HUDEP-2 (cell line): ENCODE measurements around the gene IZUMO4.

Source experiments
- DNase-seq, 76 experiments: peaks; one replicate each; lab custom pipeline; 2025; ENCODE audit not compliant: unreplicated experiment in 76 of 76; lab: John Stamatoyannopoulos, UW

The IZUMO4 gene

DNA sequence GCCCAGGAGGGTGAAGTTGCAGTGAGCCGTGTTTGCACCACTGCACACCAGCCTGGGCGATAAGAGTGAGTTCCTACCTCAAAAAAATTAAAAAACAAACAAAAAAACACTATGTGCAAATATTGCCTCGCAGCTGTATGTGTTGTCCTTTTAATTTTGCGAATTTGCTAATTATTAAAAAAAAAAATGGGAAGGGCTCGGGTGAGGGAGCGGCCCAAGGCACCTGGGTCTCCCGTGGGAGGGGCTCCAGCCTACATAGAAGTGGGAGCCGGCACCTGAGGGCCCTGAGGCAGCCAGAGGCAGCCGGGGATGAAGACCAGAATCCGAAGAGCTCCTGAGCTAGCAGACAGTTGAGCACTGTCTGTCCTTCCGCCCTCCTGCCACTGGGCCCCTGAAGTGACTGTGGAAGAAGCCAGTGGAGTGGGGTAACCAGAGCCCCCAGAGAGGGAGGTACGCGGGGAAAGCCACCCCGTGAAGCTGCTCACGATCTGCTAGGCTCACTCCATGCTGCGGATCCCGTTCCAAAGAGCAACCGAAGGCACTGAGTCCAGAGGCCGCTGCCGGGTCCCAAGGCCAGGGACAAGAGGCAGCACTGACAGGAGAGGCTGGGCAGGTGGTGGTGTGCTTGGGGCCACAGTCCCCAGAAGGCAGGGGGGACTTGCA, 6.5 kb downstream of the IZUMO4 start:
- no peak for DNase-seq

DNA sequence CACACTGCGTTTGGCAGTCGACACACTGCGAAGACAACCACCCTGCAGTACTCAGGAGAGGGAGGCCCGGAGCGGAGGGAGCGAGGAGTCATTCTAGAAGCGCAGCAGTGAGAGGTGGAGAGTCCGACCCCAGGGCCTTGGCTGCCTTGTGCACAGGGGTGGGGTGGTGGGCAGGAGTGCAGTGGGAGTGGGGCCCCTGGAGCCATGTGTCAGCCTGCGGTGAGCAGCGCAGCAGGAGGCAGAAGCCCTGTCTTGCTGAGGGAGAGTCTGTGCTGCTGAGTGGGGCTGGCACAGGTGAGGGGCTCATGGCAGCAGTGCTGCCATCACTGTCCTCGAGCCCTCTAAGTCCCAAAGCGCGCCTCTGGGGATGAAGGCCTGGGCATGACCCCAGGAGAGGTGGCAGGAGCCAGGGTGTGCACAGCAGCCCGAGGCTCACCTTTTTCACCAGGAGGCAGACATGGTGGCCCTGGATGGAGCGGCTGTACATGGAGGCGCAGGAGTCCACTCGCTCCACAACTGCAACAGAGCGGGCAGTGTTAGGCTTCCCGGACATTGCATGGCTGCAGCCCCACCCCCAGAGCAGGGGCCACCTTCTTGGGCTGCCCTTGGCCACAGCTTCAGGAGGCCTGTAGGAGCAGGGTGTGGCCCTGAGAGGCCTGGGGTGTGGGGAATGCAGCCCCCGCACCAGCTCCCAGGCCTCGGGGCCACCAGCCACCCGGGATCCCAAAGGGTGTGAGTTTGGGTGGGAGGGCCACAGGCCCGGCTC, 11.7 kb downstream of the IZUMO4 start:
- DNase-seq = no peak

DNA sequence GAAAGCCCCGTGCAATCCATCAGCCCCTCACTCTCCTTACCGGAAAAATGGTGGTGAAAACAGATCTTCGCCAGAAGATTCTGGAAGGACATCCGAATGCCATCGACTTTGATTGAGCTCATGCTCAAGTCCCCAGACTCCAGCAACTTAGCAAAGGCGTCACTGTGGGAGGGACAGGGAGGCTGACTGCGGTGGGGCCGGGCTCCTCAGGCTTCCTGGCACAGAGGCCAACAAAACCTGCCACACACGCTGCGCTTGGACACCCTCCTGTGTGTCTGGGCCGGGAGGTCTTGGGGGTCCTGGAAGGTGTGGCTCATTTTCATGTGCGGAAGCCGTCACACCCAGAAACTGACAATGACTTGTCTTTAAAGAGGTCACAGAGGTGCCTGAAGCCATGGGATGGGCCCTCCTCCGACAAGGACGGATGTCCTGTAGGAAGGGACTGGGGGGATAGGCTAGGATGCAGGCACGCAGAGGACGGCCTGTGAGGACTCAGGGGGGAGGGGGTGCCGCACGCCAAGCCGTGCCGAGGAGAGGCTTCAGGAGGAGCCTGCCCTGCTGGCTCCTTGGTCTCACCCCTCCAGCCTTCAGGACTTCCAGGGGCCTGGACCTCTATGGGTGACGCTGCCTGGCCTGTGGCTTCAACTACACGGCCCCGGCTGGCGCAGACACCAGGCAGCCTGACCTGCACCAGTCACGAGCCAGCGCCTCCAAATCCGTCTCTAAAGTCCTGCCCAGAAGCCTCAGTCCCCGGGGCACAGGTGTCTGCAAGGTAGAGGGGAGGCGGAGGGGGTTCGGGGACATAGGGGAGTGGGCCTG, 12.5 kb downstream of the IZUMO4 start:
- no peak for DNase-seq

DNA sequence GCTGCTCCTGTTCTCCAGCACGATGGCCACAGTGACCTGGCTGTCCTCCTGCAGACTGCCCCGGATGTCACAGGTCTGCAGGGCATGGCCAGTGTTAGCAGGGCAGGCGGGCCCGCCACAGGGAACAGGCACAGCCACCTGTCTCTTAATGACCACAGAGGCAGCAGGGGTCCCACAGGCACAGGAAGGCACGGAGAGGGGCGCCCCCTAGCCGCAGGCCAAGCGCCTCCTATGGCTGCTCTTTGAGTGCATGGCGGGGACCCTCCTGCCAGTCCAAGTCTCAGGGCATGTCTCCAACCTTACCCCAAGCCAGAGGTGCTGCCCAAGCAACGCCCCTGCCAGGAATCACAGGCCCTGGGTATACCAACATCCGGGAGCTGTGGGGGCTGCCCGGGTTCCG, 14.1 kb downstream of the IZUMO4 start:
- no peak for DNase-seq

DNA sequence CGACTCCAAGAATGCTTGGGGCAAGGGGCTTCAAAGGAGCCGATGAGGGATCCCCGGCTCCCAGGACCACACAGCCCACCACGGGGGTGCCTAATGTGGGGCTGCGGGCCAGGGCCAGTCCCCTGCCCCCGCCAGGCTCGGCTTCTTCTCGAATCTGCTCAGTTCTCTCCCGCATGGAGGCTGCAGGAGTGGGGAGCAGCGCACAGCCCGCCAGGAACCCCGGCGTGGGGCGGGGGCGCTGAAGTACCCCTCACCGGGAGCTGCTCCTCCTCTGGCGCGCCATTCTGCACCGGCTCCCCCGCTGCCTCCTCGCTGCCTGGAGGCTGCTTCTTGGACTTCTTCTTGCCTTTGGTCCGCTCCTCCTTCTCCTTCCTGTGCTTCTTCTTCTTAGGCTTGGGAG, 14.7 kb downstream of the IZUMO4 start:
- no peak for DNase-seq

DNA sequence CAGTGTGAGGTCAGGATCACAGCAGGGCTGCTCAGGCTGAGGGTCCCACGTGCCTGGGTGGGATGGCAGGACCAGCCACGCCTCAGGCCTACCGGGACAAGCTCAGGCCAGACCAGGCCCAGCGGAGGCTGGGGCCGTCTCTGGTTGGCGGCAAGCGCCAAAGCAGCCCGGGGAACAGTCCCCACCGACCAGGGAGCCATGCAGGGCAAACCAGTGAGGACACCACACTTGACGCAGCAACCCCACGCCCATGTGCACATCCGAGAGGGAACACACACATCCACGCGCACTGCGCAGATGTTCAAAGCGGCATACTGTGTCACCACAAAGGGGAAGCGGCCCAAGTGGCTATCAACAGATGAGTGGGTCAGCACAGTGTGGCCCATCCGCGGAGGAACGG, 15.2 kb downstream of the IZUMO4 start:
- no peak for DNase-seq

DNA sequence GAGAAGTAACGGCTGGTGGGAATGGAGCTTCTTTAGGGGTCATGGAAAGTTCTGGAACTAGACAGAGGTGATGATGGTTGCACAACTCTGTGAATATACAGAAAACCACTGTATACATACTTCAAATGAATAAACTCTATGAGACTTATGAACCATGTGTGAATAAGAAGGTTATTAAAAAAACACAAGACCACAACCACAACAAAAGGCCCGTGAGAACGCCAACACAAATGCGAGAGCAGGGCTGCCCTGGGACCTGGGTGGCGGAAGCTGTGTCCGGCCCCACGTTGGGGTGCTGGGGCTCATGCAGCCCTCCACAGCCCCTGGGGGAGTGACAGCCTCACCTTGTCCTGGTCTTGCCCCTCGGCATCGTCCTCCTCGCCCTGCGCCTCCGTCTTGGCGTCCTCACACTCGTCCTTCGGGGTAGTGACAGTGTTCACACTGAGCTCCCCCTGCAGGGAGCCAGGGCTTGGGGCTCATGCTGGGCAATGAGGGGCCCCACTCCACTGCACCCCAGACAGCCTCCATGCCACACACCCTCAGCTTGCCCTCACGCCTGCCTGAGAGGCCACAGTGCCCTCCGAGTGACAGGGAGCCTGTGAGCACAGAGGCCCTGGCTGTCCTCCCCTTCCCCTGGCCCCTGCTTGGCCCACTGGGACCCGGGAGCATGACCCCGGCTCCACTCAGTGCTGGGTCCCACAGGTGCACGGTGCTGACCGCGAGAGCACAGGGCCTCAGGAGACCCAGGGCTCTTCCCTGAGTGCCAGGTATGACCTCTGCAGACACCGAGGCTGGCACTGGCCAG, 16.0 kb downstream of the IZUMO4 start:
- DNase-seq = no peak

DNA sequence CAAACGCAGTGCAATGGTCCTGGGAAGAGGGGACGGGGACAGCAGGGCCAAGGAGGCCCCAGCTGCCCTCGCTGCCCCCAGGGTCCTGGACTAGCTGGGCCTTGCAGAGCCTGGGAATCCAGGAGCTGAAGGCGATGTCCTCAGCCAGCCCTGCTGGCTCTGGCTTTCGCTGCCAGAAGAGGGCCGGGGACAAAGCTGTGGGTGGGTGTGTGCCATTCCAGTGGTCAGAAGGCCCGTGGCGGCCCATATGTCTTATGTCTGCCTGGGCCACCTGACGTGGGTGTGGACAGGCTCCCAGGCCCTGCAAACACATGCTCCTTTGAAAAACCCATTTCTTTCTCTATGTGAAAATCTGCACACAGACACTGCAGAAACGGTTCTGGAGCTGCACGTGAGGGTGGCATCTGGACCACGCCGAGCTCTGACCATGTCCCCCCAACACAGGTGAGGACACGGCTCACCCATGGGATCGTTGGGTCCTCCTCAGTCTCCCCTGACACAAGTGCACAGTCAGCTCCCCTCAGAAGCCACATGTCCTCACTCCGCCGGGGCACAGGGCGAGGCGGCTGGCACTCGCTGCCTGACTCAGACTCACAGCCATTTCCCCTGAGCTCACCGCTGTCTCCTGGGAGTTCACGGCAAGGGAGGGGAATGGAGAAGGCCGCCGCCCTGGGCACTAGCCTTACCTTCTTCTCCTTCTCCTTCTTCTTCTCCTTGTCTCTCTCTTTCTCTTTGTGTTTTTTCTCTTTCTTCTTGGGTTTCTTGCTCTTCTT, 16.9 kb downstream of the IZUMO4 start:
- DNase-seq = no peak

DNA sequence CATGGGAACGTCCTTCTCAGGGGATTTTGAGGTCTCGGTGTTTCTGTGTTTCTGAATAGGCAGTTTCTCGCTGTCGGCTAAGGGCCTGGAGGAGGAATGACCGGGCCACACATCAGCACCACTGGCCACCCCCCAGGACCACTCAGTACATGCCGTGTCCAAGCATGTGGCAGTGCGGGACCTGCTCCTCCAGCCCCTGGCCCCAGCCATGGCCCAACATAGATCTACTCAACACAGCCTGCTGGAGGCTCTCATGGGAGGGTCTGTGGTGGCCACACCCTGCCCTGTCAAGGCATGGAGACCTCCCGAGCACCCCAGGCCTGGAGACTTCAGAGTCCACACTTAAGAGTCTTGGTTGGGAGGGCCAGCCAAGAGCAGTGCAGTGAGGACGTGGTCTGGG, 17.5 kb downstream of the IZUMO4 start:
- no peak for DNase-seq

DNA sequence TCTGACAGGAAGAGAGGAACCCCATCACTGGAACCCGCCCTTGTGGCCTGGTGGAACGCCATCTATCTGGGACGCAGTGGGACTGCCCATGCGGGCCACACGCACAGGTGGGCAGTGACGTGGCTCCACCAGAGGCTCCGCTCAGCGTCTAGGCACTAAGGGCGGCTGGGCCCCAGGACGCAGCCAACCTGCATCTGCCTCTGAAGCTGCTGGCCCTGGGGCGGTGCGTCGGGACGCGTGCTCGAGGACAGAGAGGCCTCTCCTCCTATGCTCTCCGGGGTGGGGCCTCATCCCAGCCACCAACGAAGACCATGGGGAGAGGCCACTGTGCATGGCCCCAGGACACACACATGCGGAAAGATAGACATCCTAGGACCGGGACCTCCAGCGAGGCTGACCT, 18.1 kb downstream of the IZUMO4 start:
- DNase-seq = no peak

DNA sequence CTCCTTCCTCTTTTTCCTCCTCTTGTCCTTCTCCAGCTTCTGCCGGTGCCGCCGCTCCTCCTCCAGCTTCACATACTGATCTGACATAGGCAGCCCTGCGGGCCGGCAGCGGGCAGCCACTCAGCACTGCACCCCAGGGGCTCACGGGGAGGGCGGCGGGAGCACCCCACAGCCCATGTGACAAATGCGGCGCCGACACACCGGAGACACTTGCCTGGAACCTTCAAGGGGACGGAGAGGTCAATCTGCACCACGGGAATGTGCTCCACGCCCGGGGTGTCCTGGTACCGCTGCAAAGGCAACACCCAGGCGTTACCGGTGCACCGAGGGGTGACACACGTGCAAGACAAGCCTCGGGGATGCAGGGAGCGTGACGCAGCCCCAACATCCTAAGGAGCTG, 18.6 kb downstream of the IZUMO4 start:
- DNase-seq = no peak

DNA sequence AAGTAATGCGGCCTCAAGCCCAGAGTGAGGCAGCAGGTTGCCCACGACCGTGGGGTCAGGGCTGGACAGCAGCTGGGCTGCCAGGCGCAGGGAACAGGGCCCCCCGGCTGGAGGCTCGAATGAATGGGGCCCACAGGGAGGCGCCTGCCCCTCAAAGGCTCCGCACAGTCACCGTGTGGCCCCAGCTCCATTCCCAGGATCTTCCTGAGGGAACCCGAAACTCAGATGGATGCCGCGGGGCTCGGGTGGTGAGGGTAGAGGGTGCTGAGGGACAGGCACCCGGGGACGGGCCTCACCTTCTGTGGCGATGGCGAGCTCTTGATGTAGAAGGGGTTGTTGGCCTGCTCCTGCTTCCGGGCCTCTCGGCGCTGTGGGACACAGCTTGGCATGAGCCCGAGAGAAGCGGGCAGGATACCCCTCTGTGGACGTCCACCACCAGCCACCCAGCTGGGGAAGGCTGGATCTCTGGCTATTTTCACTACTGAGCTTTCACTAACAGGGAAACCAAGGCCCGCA, 19.3 kb downstream of the IZUMO4 start:
- DNase-seq = no peak

DNA sequence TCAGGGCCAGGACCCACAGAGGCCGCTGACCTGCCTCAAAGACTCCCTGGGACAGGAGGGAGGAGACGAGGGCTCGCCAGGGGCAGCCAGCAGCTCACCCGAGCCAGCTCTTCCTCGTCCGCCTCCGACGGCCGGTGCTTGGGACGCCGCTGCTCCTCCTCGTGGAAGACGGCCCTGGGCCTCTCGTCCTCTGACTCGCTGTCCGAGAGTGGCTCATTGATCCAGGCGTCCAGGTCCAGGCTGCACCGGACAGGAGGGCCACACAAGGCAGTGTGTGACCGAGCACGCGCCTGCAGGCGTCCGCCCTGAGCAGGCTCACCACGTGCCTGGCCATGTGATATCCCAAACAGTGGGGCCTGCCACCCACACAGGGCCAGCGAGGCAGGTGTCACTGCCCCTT, 19.8 kb downstream of the IZUMO4 start:
- DNase-seq = no peak

DNA sequence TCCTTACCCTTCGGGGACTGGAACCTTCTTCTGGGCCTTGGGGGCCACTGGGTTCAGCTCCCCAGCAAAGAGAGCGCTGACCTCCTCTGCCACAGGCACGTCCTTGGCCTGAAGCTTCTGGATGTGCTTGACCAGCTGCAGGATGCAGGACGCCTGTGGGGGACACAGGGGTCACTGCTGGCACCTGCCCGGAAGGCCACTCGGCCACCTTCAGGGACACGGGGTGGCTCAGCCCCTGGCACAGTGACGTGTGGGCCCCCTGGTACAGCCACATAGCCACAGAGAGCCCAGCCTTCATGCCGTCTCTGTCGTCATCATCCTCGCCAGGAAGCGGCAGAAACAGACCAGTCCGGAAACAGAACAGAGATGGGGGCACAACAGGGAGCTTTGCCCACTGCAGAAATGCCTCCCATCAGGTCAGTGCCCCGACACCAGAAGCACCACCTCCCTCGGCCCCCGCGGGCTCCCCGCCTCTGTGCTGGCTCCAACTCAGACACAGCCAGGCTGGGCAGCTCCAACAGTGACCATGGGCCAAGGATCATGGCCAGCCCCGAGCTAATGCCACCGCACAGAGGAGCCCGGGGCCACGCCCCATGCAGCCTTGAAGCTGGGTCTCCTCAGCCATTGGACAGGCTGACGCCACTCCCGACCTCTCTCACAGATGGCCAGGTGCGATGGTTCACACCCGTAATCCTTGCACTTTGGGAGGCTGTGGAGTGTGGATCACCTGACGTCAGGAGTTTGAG, 20.7 kb downstream of the IZUMO4 start:
- DNase-seq = no peak

DNA sequence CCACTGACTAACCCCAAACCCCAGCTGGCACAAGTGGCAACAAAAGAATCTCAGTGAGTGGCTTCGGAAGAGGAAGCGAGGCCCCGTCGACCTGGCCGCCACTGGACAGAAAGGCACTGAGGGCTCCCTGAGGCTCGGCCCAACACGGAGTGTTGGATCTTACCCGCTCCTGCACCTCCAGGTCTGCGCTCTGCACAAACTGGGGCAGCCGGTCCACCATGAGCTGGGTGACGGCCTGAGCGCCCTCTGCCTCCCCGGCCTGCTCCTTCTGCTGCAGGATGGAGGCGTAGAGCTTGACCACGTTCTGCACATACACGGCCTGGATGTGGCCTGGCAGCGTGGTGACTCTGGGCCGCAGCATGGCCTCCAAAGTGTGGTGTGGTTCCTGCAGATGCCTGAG, 21.7 kb downstream of the IZUMO4 start:
- DNase-seq = no peak

DNA sequence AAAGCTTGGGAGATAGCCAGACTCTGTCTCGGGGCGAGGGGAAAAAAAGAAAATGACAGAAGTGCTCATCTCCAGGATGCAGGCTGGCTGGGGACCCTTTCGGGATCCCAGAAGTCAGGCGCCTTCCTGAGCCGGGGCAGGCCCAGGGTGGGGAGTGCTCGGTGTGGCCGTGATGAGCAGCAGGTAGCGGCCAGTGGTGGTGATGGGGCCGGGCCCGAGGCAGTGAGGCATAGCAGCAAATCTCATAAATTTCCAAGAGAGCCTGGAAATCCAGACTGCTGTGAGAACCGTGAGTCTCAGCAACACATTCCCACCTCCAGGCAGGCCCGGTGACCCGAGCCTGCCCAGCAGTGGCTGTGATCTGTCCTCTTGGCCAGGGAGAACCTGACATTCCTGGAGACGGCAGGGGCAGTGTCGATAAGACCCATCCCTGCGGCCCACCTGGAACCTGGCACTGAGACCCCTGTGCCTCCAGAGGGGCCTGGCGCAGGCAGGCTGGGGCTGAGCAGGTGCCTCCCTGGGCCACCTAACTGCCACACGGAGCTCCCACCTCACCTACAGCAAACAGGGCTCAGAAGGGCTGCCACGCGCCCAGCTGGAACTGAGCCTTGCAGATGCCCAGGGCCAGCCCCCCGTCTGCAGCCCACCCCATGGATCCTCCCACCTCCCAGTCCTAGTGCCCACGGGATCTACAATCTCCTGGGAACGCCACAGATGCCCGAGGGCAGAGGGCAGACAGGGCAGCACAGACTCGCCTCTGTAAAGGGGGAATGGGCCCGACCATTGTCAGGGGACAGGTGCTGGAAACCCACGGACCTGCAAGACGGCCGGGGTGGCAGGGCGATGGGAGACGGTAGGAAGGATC, 23.4 kb downstream of the IZUMO4 start:
- no peak for DNase-seq

DNA sequence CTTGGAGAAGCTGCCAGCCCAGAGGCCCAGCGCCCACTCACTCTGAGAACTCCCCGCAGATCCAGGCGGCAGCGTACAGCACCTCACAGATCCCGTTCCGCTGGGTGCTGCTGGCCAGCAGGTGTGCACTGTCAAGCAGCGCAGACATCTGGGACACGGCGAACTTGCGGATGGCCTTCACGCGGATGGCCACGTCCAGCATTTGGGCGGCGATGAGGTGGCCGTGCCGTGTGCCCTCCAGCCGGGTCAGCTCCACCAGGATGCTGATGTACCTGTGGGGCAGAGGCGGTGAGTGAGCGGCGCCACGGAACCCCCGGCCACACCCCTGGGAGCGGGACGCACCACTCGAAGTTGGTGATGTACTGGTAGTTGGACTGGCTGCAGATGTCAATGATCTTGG, 24.1 kb downstream of the IZUMO4 start:
- no peak for DNase-seq

DNA sequence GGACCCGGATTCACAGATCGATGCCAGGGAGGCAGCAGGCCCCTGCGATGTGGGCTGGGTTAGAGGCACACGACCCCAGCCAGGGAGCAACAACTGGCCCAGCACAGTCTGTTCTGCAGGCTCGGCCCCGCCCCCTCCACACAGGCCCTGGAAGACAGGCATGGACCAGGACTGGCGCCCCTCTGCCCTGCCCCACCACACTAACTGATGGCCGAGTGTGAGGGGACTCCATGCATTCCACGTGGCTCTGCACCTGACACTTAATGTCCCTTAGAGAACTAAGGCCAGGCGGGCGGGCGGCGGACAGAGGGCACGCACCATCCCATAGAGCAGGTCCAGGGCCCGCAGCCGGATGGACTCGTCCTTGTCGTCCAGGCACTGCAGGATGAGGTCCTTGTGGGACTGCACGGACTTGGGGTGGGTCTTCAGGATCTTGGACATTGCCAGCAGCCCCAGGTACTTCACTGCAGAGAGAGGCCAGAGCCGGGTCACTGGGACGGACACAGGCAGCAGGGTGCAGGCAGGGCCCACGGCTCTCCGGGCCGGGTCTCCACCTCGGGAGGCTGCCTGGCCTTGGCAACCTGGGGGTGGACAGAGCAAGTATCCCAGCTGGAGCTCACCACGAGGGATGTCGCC, 24.8 kb downstream of the IZUMO4 start:
- DNase-seq = no peak
